Upper lobe of left lung (tissue), 6 donors: ENCODE results near the gene MORN1. TPM values are rescaled to one million over a fixed set of nuclear protein-coding genes. Genes with fewer than 3 reads are reported as not detected.

ENCODE experiments used
- ATAC-seq, 2 donors: fragments of 200-7000 bp; cut with Tn5 transposase; one replicate each; pipeline ENCODE4 v1.9.1; 2022; ENCODE audit warnings: mild to moderate bottlenecking in 2 of 2, moderate library complexity in 2 of 2; ENCODE audit not compliant: low FRiP score in 2 of 2
- DNase-seq, 2 donors: peaks; one replicate each; pipeline ENCODE4 v3.0.0-alpha.2; 2019 to 2020
- H3K27ac ChIP-seq, 4 donors: fragments of 200-600 bp; sonication (generic); one replicate each; pipeline ENCODE4 v1.5.1; 2016 to 2019
- H3K27me3 ChIP-seq, 4 donors: fragments of 200-600 bp; sonication (generic); one replicate each; pipeline ENCODE4 v1.5.1; 2017 to 2019
- H3K36me3 ChIP-seq, 4 donors: fragments of 200-600 bp; sonication (generic); one replicate each; pipeline ENCODE4 v1.5.1; 2016 to 2019
- H3K4me1 ChIP-seq, 4 donors: fragments of 200-600 bp; sonication (generic); one replicate each; pipeline ENCODE4 v1.5.1; 2018 to 2019
- H3K4me3 ChIP-seq, 4 donors: fragments of 200-600 bp; sonication (generic); one replicate each; pipeline ENCODE4 v1.5.1; 2017 to 2019; ENCODE audit warnings: mild to moderate bottlenecking in 2 of 4, moderate library complexity in 1 of 4
- H3K9me3 ChIP-seq, 4 donors: fragments of 200-600 bp; sonication (generic); one replicate each; pipeline ENCODE4 v1.5.1; 2018 to 2019
- CTCF ChIP-seq, 6 experiments: fragments of 450-650 bp in 4 of 6; fragments of 200-600 bp in 2 of 6; sonication (generic) in 2 of 6; IDR thresholded peaks; one replicate each; pipeline ENCODE4 v1.5.1; 2016 to 2019; ENCODE audit warnings: antibody characterized with exemption in 6 of 6
- EP300 ChIP-seq, 4 donors: sonication (generic); formaldehyde crosslinking; IDR thresholded peaks; one replicate each; pipeline ENCODE4 v1.5.1; 2017; ENCODE audit warnings: antibody characterized with exemption in 4 of 4, control low read depth in 2 of 4
- POLR2A ChIP-seq, 4 donors: fragments of 450-650 bp; IDR thresholded peaks; one replicate each; pipeline ENCODE4 v1.5.1; 2016 to 2017; ENCODE audit warnings: antibody characterized with exemption in 4 of 4, mild to moderate bottlenecking in 2 of 4
- POLR2AphosphoS5 ChIP-seq, 2 donors: sonication (generic); formaldehyde crosslinking; IDR thresholded peaks; one replicate each; pipeline ENCODE4 v1.5.1; 2017; ENCODE audit warnings: antibody characterized with exemption in 2 of 2
- WGBS, 2 donors: methylation state at CpG; one replicate each; pipeline ENCODE4 v1.1.5; 2017 to 2018; 5-methylcytosine and 5-hydroxymethylcytosine counted together
- total RNA-seq, 6 donors: library from RNA; depleted of rRNA in 4 of 6; stranded (reverse); fragments of >200 nt in 4 of 6; gene quantifications; one replicate each; pipeline versions ENCODE4 v1.1.0 to v1.2.1, GENCODE V29; 2016 to 2021
- donor health status: DM: no; HTN: no; CAD: no; lungs with moderate emphysema.
- donor health status: DM: no; HTN: yes; CAD: no; lungs with severe emphysema.

The MORN1 gene
- total RNA-seq, 6 donors from 2014 or later, result 8.5 to 23.4 (median 14.6) TPM

DNA sequence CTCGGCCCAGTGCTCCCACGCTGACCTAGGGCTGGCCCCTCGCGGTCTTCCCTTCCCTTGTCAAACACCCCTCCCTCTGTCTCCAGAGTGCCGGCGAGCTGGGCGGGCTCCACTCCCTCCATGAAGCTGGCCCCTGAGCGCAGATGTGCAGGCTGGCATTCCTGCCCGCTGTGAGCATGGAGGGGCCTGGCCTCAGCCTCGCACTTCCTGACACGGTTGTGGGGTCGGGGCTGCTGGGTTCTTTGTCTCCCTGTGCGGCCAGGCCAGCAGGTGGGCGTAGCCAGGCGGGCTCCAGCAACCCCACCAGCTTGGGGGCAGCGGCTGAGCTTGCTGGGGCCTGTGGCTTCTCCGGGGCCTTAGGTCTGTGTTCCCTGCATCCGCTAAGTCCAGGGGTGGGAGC is 35.2 kb upstream of the MORN1 start:
- Histone ChIP-seq H3K9me3 (peaks cover 0 to 11% (median 8%) of the 10 kb centered on the region in 4 donors), H3K36me3 (no peaks in the 10 kb centered on the region), H3K27ac (no peak overlapping the region), H3K4me3 (no peak overlapping the region), H3K27me3 (no peaks in the 10 kb centered on the region), H3K4me1 (no peaks in the 10 kb centered on the region)
- peak in 1 of 2 donors; percentile 72 for DNase-seq
- TF ChIP-seq POLR2AphosphoS5 (IDR thresholded peaks at IDR 0.05) (no peak), CTCF (IDR thresholded peaks at IDR 0.05) (no peak), POLR2A (IDR thresholded peaks at IDR 0.05) (no peak), EP300 (IDR thresholded peaks at IDR 0.05) (no peak)
- WGBS, 2 donors, result 50 to 75% methylated on average over 2 to 18 of the region's 18 CpGs
- no peak for ATAC-seq

- H3K27ac ChIP-seq, result no peak overlapping the region
- no peaks in the 10 kb centered on the region for H3K36me3 ChIP-seq
- DNase-seq (no peak), ATAC-seq (no peak)
- WGBS, 2 donors, result 73 to 82% methylated on average over 11 of the region's 11 CpGs
- H3K9me3 ChIP-seq, result peaks cover 0 to 11% (median 8%) of the 10 kb centered on the region in 4 donors
- H3K4me1 ChIP-seq, result no peaks in the 10 kb centered on the region
- TF ChIP-seq CTCF (IDR thresholded peaks at IDR 0.05), result no peak
- TF ChIP-seq POLR2AphosphoS5 (IDR thresholded peaks at IDR 0.05), result no peak
- no peak for TF ChIP-seq EP300 (IDR thresholded peaks at IDR 0.05)
- TF ChIP-seq POLR2A (IDR thresholded peaks at IDR 0.05), result no peak
- H3K27me3 ChIP-seq, result no peaks in the 10 kb centered on the region
- no peak overlapping the region for H3K4me3 ChIP-seq
These were observed 34.5 kb upstream of the MORN1 start for GRCh38 chr1:2425892-2426291.

- DNase-seq (no peak), ATAC-seq (no peak)
- H3K36me3 ChIP-seq, result no peaks in the 10 kb centered on the region
- H3K27ac ChIP-seq, result no peak overlapping the region
- TF ChIP-seq EP300 (IDR thresholded peaks at IDR 0.05), result no peak
- TF ChIP-seq POLR2A (IDR thresholded peaks at IDR 0.05), result no peak
- TF ChIP-seq POLR2AphosphoS5 (IDR thresholded peaks at IDR 0.05), result no peak
- TF ChIP-seq CTCF (IDR thresholded peaks at IDR 0.05), result no peak
- 86 to 93% methylated on average over 4 of the region's 4 CpGs for WGBS, 2 donors
- H3K4me1 ChIP-seq, result no peaks in the 10 kb centered on the region
- H3K4me3 ChIP-seq, result no peak overlapping the region
- peaks cover 0 to 6% (median under 1%) of the 10 kb centered on the region in 4 donors for H3K27me3 ChIP-seq
- H3K9me3 ChIP-seq, result peaks cover 0 to 11% (median 0%) of the 10 kb centered on the region in 4 donors
These were observed 31.2 kb upstream of the MORN1 start for GRCh38 chr1:2422523-2422922.

- TF ChIP-seq POLR2A (IDR thresholded peaks at IDR 0.05) (no peak), CTCF (IDR thresholded peaks at IDR 0.05) (no peak), POLR2AphosphoS5 (IDR thresholded peaks at IDR 0.05) (no peak), EP300 (IDR thresholded peaks at IDR 0.05) (no peak)
- DNase-seq (peak in 1 of 2 donors; percentile 64), ATAC-seq (no peak)
- peaks cover 0 to 11% (median 0%) of the 10 kb centered on the region in 4 donors for H3K9me3 ChIP-seq
- H3K27ac ChIP-seq, result no peak overlapping the region
- peaks cover 2 to 8% (median 5%) of the 10 kb centered on the region in 4 donors for H3K4me1 ChIP-seq
- WGBS, 2 donors, result 80 to 81% methylated on average over 3 to 11 of the region's 16 CpGs
- H3K27me3 ChIP-seq, result peaks cover 0 to 11% (median 3%) of the 10 kb centered on the region in 4 donors
- no peaks in the 10 kb centered on the region for H3K36me3 ChIP-seq
- no peak overlapping the region for H3K4me3 ChIP-seq
These were observed 28.1 kb upstream of the MORN1 start for GRCh38 chr1:2419416-2419815.

GRCh38 chr1:2418791-2419320 is 27.5 kb upstream of the MORN1 start:
- WGBS, 2 donors, result 77 to 88% methylated on average over 13 to 14 of the region's 16 CpGs
- ATAC-seq (no peak), DNase-seq (peak in 1 of 2 donors; percentile 59)
- peaks cover 8 to 14% (median 11%) of the 10 kb centered on the region in 4 donors for H3K4me1 ChIP-seq
- no peak overlapping the region for H3K4me3 ChIP-seq
- H3K9me3 ChIP-seq, result peaks cover 0 to 11% (median 0%) of the 10 kb centered on the region in 4 donors
- no peaks in the 10 kb centered on the region for H3K36me3 ChIP-seq
- TF ChIP-seq POLR2A (IDR thresholded peaks at IDR 0.05) (no peak), POLR2AphosphoS5 (IDR thresholded peaks at IDR 0.05) (no peak)
- H3K27me3 ChIP-seq, result peaks cover 0 to 11% (median 3%) of the 10 kb centered on the region in 4 donors
- no peak overlapping the region for H3K27ac ChIP-seq
